ENCODE measurements around the gene YJEFN3.

DNA sequence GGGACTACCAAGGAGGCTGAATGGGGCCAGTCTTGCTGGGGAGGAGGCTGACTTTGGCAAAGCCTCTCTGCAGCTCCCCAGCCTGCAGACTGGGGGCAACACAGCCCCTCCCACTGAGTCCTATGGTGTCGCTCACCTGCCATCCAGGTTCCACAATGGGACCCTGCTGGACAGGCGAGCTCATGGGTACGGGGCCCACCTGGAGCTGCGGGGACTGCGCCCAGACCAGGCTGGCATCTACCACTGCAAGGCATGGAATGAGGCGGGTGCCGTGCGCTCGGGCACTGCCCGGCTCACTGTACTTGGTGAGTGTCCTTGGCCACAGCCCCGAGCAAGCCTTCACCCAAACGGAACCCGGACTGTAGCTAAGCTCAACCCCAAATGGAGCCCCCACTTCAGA, 14.4 kb downstream of the YJEFN3 start:
- TF ChIP-seq, protein P1, sequence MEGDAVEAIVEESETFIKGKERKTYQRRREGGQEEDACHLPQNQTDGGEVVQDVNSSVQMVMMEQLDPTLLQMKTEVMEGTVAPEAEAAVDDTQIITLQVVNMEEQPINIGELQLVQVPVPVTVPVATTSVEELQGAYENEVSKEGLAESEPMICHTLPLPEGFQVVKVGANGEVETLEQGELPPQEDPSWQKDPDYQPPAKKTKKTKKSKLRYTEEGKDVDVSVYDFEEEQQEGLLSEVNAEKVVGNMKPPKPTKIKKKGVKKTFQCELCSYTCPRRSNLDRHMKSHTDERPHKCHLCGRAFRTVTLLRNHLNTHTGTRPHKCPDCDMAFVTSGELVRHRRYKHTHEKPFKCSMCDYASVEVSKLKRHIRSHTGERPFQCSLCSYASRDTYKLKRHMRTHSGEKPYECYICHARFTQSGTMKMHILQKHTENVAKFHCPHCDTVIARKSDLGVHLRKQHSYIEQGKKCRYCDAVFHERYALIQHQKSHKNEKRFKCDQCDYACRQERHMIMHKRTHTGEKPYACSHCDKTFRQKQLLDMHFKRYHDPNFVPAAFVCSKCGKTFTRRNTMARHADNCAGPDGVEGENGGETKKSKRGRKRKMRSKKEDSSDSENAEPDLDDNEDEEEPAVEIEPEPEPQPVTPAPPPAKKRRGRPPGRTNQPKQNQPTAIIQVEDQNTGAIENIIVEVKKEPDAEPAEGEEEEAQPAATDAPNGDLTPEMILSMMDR (IDR thresholded peaks at IDR 0.05): no peak
- no peak for TF ChIP-seq POLR2A (IDR thresholded peaks at IDR 0.05)

Data from body of pancreas (tissue), 4 donors.